NCI-H1105 (cell line): ENCODE results near the gene NQO1.
"Not testable (repeated sequence)": the region's sequence is repeated elsewhere in the genome, so short reads cannot be mapped to it uniquely, and the experiment has no call there.

Source experiments
- DNase-seq: peaks from one replicate; lab custom pipeline; 2025; lab: John Stamatoyannopoulos, UW

Gene NQO1

GRCh38 chr16:69741951-69742904 lies 15.9 kb upstream of the NQO1 start:
- no peak for DNase-seq

GRCh38 chr16:69741519-69741918 lies 15.2 kb upstream of the NQO1 start:
- no peak for DNase-seq

- DNase-seq: no peak
Observed at GRCh38 chr16:69732101-69732500, 5.7 kb upstream of the NQO1 start.

- DNase-seq: not testable (repeated sequence)
Observed at GRCh38 chr16:69731280-69731679, 4.9 kb upstream of the NQO1 start.

- DNase-seq: not testable (repeated sequence)
Observed at GRCh38 chr16:69729030-69729429, 2.7 kb upstream of the NQO1 start.

- DNase-seq: no peak
Observed at GRCh38 chr16:69727916-69728270, 1.5 kb upstream of the NQO1 start.

- DNase-seq: no peak
Observed at GRCh38 chr16:69725480-69726312, 664 bp downstream of the NQO1 start.

GRCh38 chr16:69724981-69725479 lies 1.3 kb downstream of the NQO1 start:
- DNase-seq: no peak

GRCh38 chr16:69724414-69724873 lies 1.9 kb downstream of the NQO1 start:
- no peak for DNase-seq

GRCh38 chr16:69721441-69721957 lies 4.9 kb downstream of the NQO1 start:
- DNase-seq: no peak

- no peak for DNase-seq
Observed at GRCh38 chr16:69720822-69721430, 5.4 kb downstream of the NQO1 start.

GRCh38 chr16:69718111-69718764 lies 8.1 kb downstream of the NQO1 start:
- DNase-seq: no peak

GRCh38 chr16:69717066-69717465 lies 9.3 kb downstream of the NQO1 start:
- DNase-seq: no peak

GRCh38 chr16:69712914-69713581 lies 13.3 kb downstream of the NQO1 start:
- DNase-seq: no peak

- DNase-seq: no peak
Observed at GRCh38 chr16:69712277-69712676, 14.1 kb downstream of the NQO1 start.

GRCh38 chr16:69711115-69711740 lies 15.1 kb downstream of the NQO1 start:
- DNase-seq: no peak

- peak; percentile 35 for DNase-seq
Observed at GRCh38 chr16:69709456-69710084, 16.8 kb downstream of the NQO1 start.

GRCh38 chr16:69707920-69708683 lies 18.3 kb downstream of the NQO1 start:
- no peak for DNase-seq

GRCh38 chr16:69706975-69707340 lies 19.4 kb downstream of the NQO1 start:
- DNase-seq: no peak
